Tibial nerve (tissue), 4 donors: ENCODE results near the gene TRERF1. TPM values are rescaled to one million over a fixed set of nuclear protein-coding genes. Genes with fewer than 3 reads are reported as not detected.

Experiments
- DNase-seq, 2 donors: peaks; one replicate each; pipeline ENCODE4 v3.0.0-alpha.2; 2019; ENCODE audit warnings: low spot score in 2 of 2
- H3K27ac ChIP-seq, 4 donors: fragments of 200-600 bp; sonication (generic) in 3 of 4; one replicate each; pipeline ENCODE4 v1.5.1; 2017 to 2019; ENCODE audit warnings: mild to moderate bottlenecking in 1 of 4
- H3K27me3 ChIP-seq, 2 donors: fragments of 200-600 bp; sonication (generic) in 1 of 2; one replicate each; pipeline versions ENCODE4 v1.5.1 to v1.6.0; 2017 to 2019
- H3K36me3 ChIP-seq, 3 donors: fragments of 200-600 bp; sonication (generic); one replicate each; pipeline ENCODE4 v1.5.1; 2018 to 2019
- H3K4me1 ChIP-seq, 4 donors: fragments of 200-600 bp; sonication (generic) in 3 of 4; one replicate each; pipeline ENCODE4 v1.5.1; 2017 to 2019
- H3K4me3 ChIP-seq, 4 donors: fragments of 200-600 bp; sonication (generic) in 3 of 4; one replicate each; pipeline ENCODE4 v1.5.1; 2017 to 2019; ENCODE audit warnings: mild to moderate bottlenecking in 1 of 4, moderate library complexity in 1 of 4
- H3K9me3 ChIP-seq, 4 donors: fragments of 200-600 bp; sonication (generic) in 3 of 4; one replicate each; pipeline ENCODE4 v1.5.1; 2017 to 2019
- CTCF ChIP-seq, 5 experiments: fragments of 200-600 bp in 3 of 5; fragments of 450-650 bp in 2 of 5; sonication (generic) in 3 of 5; IDR thresholded peaks; one replicate each; pipeline ENCODE4 v1.5.1; 2016 to 2019; ENCODE audit warnings: antibody characterized with exemption in 5 of 5, mild to moderate bottlenecking in 3 of 5, moderate library complexity in 2 of 5
- EP300 ChIP-seq, 2 donors: sonication (generic); formaldehyde crosslinking; IDR thresholded peaks; one replicate each; pipeline ENCODE4 v1.6.1; 2017; ENCODE audit warnings: antibody characterized with exemption in 2 of 2, mild to moderate bottlenecking in 1 of 2
- POLR2A ChIP-seq, 2 donors: fragments of 450-650 bp; IDR thresholded peaks; one replicate each; pipeline ENCODE4 v1.6.1; 2017; ENCODE audit warnings: antibody characterized with exemption in 2 of 2, mild to moderate bottlenecking in 2 of 2, moderate library complexity in 2 of 2
- WGBS, 2 donors: methylation state at CpG; one replicate each; pipeline ENCODE4 v1.1.5; 2018; 5-methylcytosine and 5-hydroxymethylcytosine counted together
- total RNA-seq, 4 donors: library from RNA; depleted of rRNA; stranded (reverse); fragments of >200 nt; gene quantifications; one replicate each; pipeline ENCODE4 v1.1.0, GENCODE V29; 2016

TRERF1 gene
- total RNA-seq, 4 donors from 2014 or later, result 4.2 to 7.2 (median 4.9) TPM

DNA sequence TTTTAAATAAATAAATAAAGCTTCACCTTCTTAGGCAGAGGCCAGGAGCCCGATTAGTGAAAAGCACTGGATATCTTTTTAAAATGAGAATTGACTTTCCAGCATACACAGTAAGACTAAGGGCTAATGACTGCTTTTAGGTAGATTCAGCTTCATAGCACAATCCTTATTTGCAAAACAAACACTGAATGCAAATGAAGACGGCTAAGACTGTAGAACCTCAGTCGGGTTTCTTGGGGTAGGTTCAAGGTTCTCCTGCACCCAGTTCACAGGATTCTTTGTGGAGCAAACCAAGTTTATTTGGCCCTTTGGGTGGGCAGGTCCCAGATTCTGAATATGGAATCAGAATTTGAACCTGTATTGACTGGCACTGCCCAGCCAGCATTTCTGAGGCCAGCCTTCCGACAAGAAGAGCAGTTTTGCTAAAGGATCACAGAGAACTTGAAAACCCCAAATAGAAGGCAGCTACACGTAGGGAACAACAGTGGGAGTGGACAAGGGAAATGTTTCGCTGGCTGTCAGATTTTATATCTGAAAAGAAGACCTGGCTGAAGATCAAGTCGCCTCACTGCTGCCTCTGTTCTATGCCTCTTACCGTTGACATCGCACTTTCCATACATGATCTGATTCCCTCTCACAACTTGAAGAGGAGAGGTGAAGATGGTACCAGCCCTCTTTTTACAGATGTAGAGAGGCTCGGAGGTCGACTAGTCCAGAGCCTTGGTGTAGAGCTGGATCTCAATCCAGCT, 8.2 kb downstream of the TRERF1 start:
- no peak for DNase-seq
- Histone ChIP-seq H3K9me3 (no peaks in the 10 kb centered on the region), H3K4me3 (no peak overlapping the region), H3K27ac (peak overlapping the region in 2 of 4 donors; percentile 36 to 38), H3K36me3 (no peaks in the 10 kb centered on the region), H3K4me1 (peaks cover 0 to 49% (median 19%) of the 10 kb centered on the region in 4 donors), H3K27me3 (no peaks in the 10 kb centered on the region)
- TF ChIP-seq CTCF (IDR thresholded peaks at IDR 0.05) (no peak), POLR2A (IDR thresholded peaks at IDR 0.05) (no peak), EP300 (IDR thresholded peaks at IDR 0.05) (no peak)
- 54 to 61% methylated on average over 11 of the region's 11 CpGs for WGBS, 2 donors

DNA sequence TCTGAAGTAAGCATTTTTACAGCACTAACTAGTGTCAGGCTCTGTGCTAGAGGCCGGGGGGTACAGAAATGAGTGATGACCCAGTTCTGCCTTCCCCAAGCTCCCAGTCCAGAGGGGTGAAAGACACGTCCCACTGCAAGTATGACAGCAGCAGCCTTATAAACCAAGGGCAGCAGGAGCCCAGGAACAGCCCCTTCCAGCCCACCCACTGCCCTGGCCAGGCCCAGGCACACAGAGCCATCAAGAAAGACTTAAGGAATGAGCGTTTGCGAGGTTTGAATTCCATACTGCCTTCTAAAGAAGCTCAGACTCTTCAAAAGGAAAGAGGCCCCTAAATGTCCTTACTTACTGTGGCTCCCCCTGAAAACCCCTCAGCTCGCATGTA, 10.0 kb downstream of the TRERF1 start:
- no peaks in the 10 kb centered on the region for H3K27me3 ChIP-seq
- peaks cover 0 to 49% (median 19%) of the 10 kb centered on the region in 4 donors for H3K4me1 ChIP-seq
- peak overlapping the region in 1 of 4 donors; percentile 4 for H3K4me3 ChIP-seq
- TF ChIP-seq POLR2A (IDR thresholded peaks at IDR 0.05) (no peak), CTCF (IDR thresholded peaks at IDR 0.05) (no peak), EP300 (IDR thresholded peaks at IDR 0.05) (no peak)
- no peaks in the 10 kb centered on the region for H3K36me3 ChIP-seq
- no peaks in the 10 kb centered on the region for H3K9me3 ChIP-seq
- no peak for DNase-seq
- 35 to 48% methylated on average over 5 of the region's 5 CpGs for WGBS, 2 donors
- H3K27ac ChIP-seq, result peak overlapping the region; percentile 4 to 90 (median 78)

- H3K4me1 ChIP-seq, result peaks cover 0 to 49% (median 19%) of the 10 kb centered on the region in 4 donors
- peak overlapping the region in 3 of 4 donors; percentile 0 to 29 (median 22) for H3K4me3 ChIP-seq
- H3K9me3 ChIP-seq, result no peaks in the 10 kb centered on the region
- H3K27ac ChIP-seq, result peak overlapping the region; percentile 4 to 90 (median 78)
- WGBS, 2 donors, result 29 to 30% methylated on average over 12 of the region's 12 CpGs
- TF ChIP-seq EP300 (IDR thresholded peaks at IDR 0.05) (no peak), CTCF (IDR thresholded peaks at IDR 0.05) (no peak), POLR2A (IDR thresholded peaks at IDR 0.05) (no peak)
- DNase-seq, result peak in 1 of 2 donors; percentile 19
- no peaks in the 10 kb centered on the region for H3K27me3 ChIP-seq
- H3K36me3 ChIP-seq, result no peaks in the 10 kb centered on the region
Measured at GRCh38 chr6:42440778-42441696, 10.7 kb downstream of the TRERF1 start.

- no peak for TF ChIP-seq CTCF (IDR thresholded peaks at IDR 0.05)
- TF ChIP-seq POLR2A (IDR thresholded peaks at IDR 0.05), result no peak
- no peak for TF ChIP-seq EP300 (IDR thresholded peaks at IDR 0.05)
- Histone ChIP-seq H3K9me3 (no peaks in the 10 kb centered on the region), H3K27ac (peak overlapping the region in 3 of 4 donors; percentile 72 to 90 (median 84)), H3K4me3 (no peak overlapping the region), H3K27me3 (no peaks in the 10 kb centered on the region), H3K36me3 (no peaks in the 10 kb centered on the region), H3K4me1 (peaks cover 0 to 49% (median 19%) of the 10 kb centered on the region in 4 donors)
- no peak for DNase-seq
- 74 to 79% methylated on average over 6 of the region's 6 CpGs for WGBS, 2 donors
Measured at GRCh38 chr6:42440027-42440426, 11.7 kb downstream of the TRERF1 start.
